Gastrocnemius medialis (tissue), 4 donors: Measurements from ENCODE around the gene EPN3.

Experiments
- CTCF ChIP-seq, 5 experiments: fragments of 450-650 bp in 3 of 5; fragments of 200-600 bp in 2 of 5; sonication (generic) in 2 of 5; IDR thresholded peaks in 4 of 5; conservative IDR thresholded peaks in 1 of 5; 1 replicate in 4 of 5; 2 replicates in 1 of 5; pipeline ENCODE4 v1.5.1; 2016 to 2019; ENCODE audit warnings: antibody characterized with exemption in 5 of 5, mild to moderate bottlenecking in 3 of 5, moderate library complexity in 3 of 5
- POLR2A ChIP-seq, 2 donors: fragments of 450-650 bp; IDR thresholded peaks; one replicate each; pipeline ENCODE4 v1.6.1; 2017; ENCODE audit warnings: antibody characterized with exemption in 2 of 2, mild to moderate bottlenecking in 2 of 2, moderate library complexity in 2 of 2

- no peak for TF ChIP-seq CTCF (IDR thresholded peaks at IDR 0.05 in 4 of 5, conservative IDR thresholded peaks at IDR 0.05 in 1 of 5)
- TF ChIP-seq POLR2A (IDR thresholded peaks at IDR 0.05): no peak
These were observed 52.2 kb downstream of the EPN3 start for GRCh38 chr17:50584749-50585148.
